Thyroid gland (tissue), 4 donors: ENCODE results near the gene EPYC. TPM values are rescaled to one million over a fixed set of nuclear protein-coding genes. Genes with fewer than 3 reads are reported as not detected.

ENCODE experiments used
- DNase-seq, 2 donors: peaks; one replicate each; pipeline ENCODE4 v3.0.0-alpha.2; 2019
- H3K27ac ChIP-seq, 3 donors: fragments of 200-600 bp; sonication (generic); 1 replicate in 2 of 3; 2 replicates in 1 of 3; pipeline ENCODE4 v1.5.1; 2016 to 2019; ENCODE audit warnings: mild to moderate bottlenecking in 1 of 3, moderate library complexity in 1 of 3
- H3K27me3 ChIP-seq: fragments of 200-600 bp; sonication (generic); one replicate; pipeline ENCODE4 v1.5.1; 2019
- H3K36me3 ChIP-seq, 2 donors: fragments of 200-600 bp; sonication (generic); one replicate each; pipeline ENCODE4 v1.5.1; 2016 to 2019
- H3K4me1 ChIP-seq, 2 donors: fragments of 200-600 bp; sonication (generic); one replicate each; pipeline ENCODE4 v1.5.1; 2017 to 2019
- H3K4me3 ChIP-seq, 3 donors: fragments of 200-600 bp; sonication (generic); replicated peaks in 1 of 3; 1 replicate in 2 of 3; 2 replicates in 1 of 3; pipeline ENCODE4 v1.5.1; 2016; ENCODE audit warnings: mild to moderate bottlenecking in 1 of 3
- H3K9me3 ChIP-seq: fragments of 200-600 bp; sonication (generic); one replicate; pipeline ENCODE4 v1.5.1; 2017
- POLR2A ChIP-seq, 2 donors: fragments of 450-650 bp; IDR thresholded peaks; one replicate each; pipeline ENCODE4 v1.6.1; 2017; ENCODE audit warnings: antibody characterized with exemption in 2 of 2, mild to moderate bottlenecking in 2 of 2, moderate library complexity in 1 of 2
- WGBS, 2 donors: methylation state at CpG; one replicate each; pipeline ENCODE4 v1.1.5; 2017; 5-methylcytosine and 5-hydroxymethylcytosine counted together
- intact Hi-C: fragments of 100-400 bp; cut with DNase I; formaldehyde crosslinking; loops from one replicate; pipeline ENCODE4 v1.15.1; 2023
- total RNA-seq, 4 donors: library from RNA; depleted of rRNA; stranded (reverse); fragments of >200 nt; gene quantifications; one replicate each; pipeline ENCODE4 v1.2.3, GENCODE V29; 2016
- TF ChIP-seq, protein P1 (sequence below), 6 experiments: fragments of 200-600 bp in 3 of 6; fragments of 450-650 bp in 3 of 6; sonication (generic) in 3 of 6; IDR thresholded peaks; one replicate each; pipeline ENCODE4 v1.5.1; 2016 to 2019; ENCODE audit warnings: antibody characterized with exemption in 6 of 6, mild to moderate bottlenecking in 2 of 6, inconsistent platforms in 1 of 6, moderate library complexity in 1 of 6

EPYC gene
- total RNA-seq, 4 donors from 2014 or later = not detected

DNA sequence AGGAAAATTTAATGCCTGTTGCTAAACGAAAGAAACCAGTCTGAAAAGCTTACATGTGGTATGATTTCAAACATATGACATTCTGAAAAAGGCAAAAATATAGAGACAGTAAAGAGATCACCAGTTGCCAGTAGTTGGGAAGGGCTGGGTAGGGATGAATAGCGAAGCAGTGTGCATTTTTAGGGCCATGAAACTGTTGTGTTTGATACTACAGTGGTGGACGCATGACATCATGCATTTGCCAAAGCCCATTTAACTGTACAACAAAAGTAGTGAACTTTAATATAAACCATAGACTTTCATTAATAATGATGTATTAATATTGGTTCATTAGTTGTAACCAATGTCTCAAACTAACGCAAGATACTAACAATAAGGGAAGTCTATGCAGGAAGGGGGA lies 14.7 kb upstream of the EPYC start:
- TF ChIP-seq, protein P1, sequence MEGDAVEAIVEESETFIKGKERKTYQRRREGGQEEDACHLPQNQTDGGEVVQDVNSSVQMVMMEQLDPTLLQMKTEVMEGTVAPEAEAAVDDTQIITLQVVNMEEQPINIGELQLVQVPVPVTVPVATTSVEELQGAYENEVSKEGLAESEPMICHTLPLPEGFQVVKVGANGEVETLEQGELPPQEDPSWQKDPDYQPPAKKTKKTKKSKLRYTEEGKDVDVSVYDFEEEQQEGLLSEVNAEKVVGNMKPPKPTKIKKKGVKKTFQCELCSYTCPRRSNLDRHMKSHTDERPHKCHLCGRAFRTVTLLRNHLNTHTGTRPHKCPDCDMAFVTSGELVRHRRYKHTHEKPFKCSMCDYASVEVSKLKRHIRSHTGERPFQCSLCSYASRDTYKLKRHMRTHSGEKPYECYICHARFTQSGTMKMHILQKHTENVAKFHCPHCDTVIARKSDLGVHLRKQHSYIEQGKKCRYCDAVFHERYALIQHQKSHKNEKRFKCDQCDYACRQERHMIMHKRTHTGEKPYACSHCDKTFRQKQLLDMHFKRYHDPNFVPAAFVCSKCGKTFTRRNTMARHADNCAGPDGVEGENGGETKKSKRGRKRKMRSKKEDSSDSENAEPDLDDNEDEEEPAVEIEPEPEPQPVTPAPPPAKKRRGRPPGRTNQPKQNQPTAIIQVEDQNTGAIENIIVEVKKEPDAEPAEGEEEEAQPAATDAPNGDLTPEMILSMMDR (IDR thresholded peaks at IDR 0.05) = no peak
- no peak for TF ChIP-seq POLR2A (IDR thresholded peaks at IDR 0.05)
- no peaks in the 10 kb centered on the region for H3K27me3 ChIP-seq
- H3K9me3 ChIP-seq = no peaks in the 10 kb centered on the region
- H3K27ac ChIP-seq = no peak overlapping the region
- DNase-seq = no peak
- WGBS, 2 donors = 92% methylated on average over 4 of the region's 4 CpGs
- H3K4me1 ChIP-seq = no peaks in the 10 kb centered on the region
- H3K36me3 ChIP-seq = no peaks in the 10 kb centered on the region
- intact Hi-C loops = no loop called here
- no peak overlapping the region for H3K4me3 ChIP-seq

DNA sequence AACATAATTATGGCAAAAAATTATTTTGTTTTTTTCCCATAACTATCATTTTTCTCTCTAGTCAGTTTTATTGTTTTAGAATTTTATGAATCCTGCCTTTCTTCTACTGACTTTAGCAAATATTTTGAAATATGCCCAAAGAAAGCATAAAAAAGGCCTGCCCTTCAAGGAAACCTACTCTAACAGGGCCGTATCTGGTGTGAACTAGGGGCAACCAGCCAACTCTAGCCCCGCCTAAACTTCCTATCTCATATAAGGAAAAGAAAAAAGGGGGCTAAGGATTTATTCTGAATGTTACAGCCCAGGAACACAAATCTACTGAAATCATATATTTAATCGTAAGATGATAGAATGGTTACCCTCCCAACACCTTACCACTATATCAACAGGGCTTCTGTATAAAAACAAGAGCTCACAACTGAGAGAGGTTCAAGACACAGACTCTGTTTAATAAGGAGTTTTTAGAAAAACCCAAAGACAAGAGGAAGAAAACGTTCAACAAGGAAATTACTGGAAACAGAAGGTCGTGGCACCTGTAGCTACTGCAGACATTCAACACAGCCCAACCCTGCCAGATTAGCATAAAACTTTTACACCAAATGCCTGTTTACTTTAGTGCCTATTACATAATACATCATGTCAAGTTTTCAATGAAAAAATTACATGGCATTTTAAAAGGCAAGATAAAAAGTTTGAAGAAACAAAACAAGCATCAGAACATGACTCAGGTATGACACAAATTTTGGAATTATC lies 12.9 kb upstream of the EPYC start:
- TF ChIP-seq, protein P1 (IDR thresholded peaks at IDR 0.05) = no peak
- no peak for TF ChIP-seq POLR2A (IDR thresholded peaks at IDR 0.05)

DNA sequence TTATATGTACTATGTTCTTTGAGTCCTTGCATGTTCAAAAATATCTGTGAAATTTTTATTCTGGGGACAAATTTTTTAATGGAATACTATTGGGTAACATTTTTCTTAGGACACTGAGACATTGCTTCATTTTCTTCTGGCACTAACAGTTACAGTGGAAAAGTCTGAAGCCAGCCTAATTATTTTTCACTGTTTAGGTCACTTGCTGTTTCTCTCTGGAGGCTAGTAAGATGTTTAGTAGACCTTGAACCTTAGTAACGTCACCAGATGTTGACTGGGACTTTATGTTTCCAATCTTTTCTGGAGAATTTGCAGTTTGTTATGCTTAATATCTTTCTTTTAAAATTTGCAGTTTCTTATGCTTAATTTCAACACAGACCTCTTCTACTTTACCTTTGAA lies 12.3 kb upstream of the EPYC start:
- 75 to 84% methylated on average over 1 of the region's 1 CpG for WGBS, 2 donors
- Histone ChIP-seq H3K27me3 (no peaks in the 10 kb centered on the region), H3K9me3 (no peaks in the 10 kb centered on the region), H3K4me1 (no peaks in the 10 kb centered on the region), H3K27ac (peak overlapping the region in 1 of 3 donors; percentile 13), H3K36me3 (no peaks in the 10 kb centered on the region), H3K4me3 (no peak overlapping the region)
- no peak for DNase-seq
- TF ChIP-seq, protein P1 (IDR thresholded peaks at IDR 0.05) = no peak
- TF ChIP-seq POLR2A (IDR thresholded peaks at IDR 0.05) = no peak
- intact Hi-C loops = no loop called here

More for the DNA sequence above, 12.9 kb upstream of the EPYC start:
- H3K36me3 ChIP-seq = no peaks in the 10 kb centered on the region
- H3K27ac ChIP-seq = peak overlapping the region in 2 of 3 donors; percentile 13 to 19
- H3K27me3 ChIP-seq = no peaks in the 10 kb centered on the region
- no peaks in the 10 kb centered on the region for H3K4me1 ChIP-seq
- no peak overlapping the region for H3K4me3 ChIP-seq
- intact Hi-C loops = no loop called here
- H3K9me3 ChIP-seq = no peaks in the 10 kb centered on the region
- 64 to 68% methylated on average over 5 of the region's 5 CpGs for WGBS, 2 donors
- no peak for DNase-seq

DNA sequence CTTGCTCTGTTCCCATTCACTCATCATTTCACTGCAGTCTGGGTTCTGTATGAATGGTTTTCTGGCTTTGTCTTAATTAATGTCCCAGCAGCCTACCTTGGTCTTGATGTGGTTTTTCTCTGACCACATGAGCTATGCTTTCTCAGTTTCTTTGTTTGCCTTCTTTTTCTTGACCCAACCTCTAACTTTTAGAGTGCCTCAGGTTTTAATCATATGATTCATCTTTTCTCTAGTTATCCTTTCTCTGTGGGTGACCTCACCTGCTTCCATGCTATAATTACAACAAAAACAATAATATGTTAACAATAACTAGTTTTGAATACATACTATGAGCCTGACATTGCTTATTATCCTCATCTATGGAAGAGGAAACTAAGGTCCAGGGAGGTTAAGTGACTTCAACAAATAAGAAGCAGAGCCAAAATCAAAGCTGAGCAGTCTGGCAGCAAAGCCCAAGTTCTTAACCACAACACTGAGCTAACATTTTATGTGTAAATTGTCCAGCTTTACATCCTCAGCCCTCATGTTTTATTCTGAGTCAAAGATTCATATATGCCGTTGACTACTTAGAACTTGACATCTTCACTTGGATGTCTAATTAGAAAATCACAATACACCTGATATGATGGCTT lies 4.7 kb upstream of the EPYC start:
- WGBS, 2 donors = 83 to 91% methylated on average over 1 of the region's 1 CpG
- TF ChIP-seq POLR2A (IDR thresholded peaks at IDR 0.05) = no peak
- TF ChIP-seq, protein P1 (IDR thresholded peaks at IDR 0.05) = no peak
- no peak for DNase-seq
- Histone ChIP-seq H3K9me3 (no peaks in the 10 kb centered on the region), H3K27ac (no peak overlapping the region), H3K4me3 (no peak overlapping the region), H3K36me3 (no peaks in the 10 kb centered on the region), H3K4me1 (no peaks in the 10 kb centered on the region), H3K27me3 (no peaks in the 10 kb centered on the region)
- intact Hi-C loops = no loop called here
